Activated CD4-positive, alpha-beta T cell treated with anti-CD3 and anti-CD28 coated beads, Interleukin-10, Interleukin-2, amounts not matched to agents 100 ng/mL and 50 ng/mL, durations not matched to agents 16 hours and 8 hours (primary cell): Measurements from ENCODE around the gene TSSK6.
A peak's percentile ranks its signal among the peaks of the same experiment; 100 is the strongest.

Experiments used
- DNase-seq: peaks from one replicate; pipeline ENCODE4 v3.0.0-alpha.2; 2020

Gene TSSK6

DNA sequence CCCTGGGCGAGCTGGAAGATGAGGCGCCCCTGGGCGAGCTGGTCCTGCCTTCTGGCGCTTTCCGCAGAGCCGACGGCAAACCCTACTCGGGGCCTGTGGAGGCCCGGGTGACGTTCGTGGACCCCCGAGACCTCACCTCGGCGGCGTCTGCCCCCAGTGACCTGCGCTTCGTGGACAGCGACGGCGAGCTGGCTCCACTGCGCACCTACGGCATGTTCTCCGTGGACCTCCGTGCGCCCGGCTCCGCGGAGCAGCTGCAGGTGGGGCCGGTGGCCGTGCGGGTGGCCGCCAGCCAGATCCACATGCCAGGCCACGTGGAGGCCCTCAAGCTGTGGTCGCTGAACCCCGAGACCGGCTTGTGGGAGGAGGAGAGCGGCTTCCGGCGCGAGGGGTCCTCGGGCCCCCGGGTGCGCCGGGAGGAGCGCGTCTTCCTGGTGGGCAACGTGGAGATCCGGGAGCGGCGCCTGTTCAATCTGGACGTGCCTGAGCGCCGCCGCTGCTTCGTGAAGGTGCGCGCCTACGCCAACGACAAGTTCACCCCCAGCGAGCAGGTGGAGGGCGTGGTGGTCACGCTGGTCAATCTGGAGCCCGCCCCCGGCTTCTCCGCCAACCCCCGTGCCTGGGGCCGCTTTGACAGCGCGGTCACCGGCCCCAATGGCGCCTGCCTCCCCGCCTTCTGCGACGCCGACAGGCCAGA, 29.1 kb upstream of the TSSK6 start:
- DNase-seq = no peak

DNA sequence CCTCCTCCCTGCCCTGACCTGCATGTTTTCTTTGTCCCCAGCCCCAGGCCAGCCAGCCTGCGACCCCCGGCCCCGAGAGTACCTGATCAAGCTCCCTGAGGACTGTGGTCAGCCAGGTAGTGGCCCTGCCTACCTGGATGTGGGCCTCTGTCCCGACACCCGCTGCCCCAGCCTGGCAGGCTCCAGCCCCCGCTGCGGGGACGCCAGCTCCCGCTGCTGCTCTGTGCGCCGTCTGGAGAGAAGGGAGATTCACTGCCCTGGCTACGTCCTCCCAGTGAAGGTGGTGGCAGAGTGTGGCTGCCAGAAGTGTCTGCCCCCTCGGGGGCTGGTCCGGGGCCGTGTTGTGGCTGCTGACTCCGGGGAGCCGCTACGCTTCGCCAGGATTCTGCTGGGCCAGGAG, 28.3 kb upstream of the TSSK6 start:
- no peak for DNase-seq

DNA sequence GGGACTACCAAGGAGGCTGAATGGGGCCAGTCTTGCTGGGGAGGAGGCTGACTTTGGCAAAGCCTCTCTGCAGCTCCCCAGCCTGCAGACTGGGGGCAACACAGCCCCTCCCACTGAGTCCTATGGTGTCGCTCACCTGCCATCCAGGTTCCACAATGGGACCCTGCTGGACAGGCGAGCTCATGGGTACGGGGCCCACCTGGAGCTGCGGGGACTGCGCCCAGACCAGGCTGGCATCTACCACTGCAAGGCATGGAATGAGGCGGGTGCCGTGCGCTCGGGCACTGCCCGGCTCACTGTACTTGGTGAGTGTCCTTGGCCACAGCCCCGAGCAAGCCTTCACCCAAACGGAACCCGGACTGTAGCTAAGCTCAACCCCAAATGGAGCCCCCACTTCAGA, 27.8 kb upstream of the TSSK6 start:
- no peak for DNase-seq

DNA sequence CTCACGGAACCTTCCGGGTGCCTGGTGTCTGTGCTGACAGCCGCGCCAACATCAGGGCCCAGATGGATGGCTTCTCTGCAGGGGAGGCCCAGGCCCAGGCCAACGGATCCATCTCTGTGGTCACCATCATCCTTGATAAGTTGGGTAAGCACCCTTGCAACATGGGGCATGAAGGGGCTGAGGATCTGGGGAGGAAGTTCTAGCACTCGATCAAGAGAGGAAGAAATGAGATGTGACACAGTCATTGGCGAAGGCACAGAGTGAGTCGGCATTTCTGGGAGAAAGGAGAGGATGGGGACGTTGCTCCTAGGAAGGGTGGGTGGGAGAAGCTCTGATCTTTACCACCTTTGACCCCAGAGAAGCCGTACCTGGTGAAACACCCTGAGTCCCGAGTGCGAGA, 27.2 kb upstream of the TSSK6 start:
- no peak for DNase-seq

DNA sequence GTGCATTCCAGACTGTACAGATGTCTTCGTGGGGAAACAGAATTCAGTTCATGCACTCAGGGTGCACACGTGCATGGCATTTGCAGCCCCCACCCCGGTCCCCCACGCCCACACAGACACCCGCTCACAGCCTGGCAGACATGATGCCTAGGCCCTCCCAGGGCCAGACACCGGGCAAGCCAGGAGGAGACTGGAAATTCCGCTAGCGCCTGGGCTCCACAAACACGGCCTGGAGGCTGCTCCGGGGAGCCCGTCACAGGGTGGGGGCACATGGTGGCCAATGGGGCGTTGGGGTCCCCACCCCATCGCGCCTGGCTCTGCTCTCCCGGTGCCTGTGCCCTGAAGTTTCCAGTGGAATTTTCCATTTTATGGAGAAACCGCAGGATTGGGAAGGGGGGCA, 26.3 kb upstream of the TSSK6 start:
- no peak for DNase-seq

DNA sequence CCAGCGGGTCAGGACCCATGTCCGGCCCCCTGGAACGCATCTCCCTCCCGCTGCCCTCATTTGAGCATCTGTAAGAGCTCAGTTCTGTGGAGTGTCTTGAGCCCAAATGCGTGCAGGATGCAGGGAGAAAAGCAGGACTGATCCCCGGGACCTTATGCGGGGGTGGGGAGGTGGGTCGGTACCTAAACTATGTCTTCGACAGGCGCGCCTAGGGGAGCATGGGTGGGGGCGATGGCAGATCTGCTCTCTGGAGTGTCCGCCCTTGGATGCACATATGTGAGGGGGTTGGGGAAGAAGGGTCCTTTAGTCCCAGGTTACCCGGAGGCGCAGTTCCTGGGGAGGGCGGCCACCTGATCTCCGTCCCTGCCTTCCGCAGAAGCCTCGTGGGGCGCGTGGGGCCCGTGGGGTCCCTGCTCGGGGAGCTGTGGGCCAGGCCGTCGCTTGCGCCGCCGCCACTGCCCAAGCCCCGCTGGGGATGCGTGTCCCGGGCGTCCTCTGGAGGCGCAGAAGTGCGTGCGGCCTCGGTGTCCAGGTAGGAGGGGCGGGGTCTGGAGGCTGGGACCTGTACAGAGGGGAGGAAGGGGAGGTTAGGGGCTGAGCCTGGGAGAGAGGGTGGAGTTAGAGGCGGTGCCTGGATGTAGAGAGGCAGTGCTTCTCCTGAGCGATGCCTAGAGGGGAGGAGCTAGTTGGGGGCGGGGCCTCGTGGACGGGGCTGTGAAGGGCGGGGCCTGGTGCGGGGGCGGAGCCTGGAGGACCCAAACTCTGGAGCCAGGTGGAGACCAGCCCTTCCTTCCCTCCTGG, 25.6 kb upstream of the TSSK6 start:
- DNase-seq = peak; percentile 77

DNA sequence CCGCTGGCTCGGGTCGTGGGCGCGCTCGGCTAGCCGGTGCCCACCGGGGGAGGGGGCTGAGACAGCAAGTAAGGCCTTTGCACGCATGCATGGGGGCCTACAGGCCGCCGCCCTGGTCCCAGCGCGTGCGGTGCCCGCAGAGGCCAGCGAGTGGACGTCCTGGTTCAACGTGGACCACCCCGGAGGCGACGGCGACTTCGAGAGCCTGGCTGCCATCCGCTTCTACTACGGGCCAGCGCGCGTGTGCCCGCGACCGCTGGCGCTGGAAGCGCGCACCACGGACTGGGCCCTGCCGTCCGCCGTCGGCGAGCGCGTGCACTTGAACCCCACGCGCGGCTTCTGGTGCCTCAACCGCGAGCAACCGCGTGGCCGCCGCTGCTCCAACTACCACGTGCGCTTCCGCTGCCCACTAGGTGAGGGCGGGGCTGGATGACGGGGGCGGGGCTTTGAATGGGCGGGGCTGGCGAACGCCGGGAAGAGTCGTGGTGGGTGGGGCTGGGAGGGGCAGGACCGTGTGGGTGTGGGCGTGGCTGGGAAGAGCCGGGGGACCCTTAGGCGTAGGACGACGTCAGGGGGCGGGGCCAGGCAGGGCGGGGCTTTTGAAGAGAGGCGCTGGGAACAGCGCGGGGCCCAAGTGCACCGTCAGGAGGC, 24.8 kb upstream of the TSSK6 start:
- DNase-seq = peak; percentile 83

DNA sequence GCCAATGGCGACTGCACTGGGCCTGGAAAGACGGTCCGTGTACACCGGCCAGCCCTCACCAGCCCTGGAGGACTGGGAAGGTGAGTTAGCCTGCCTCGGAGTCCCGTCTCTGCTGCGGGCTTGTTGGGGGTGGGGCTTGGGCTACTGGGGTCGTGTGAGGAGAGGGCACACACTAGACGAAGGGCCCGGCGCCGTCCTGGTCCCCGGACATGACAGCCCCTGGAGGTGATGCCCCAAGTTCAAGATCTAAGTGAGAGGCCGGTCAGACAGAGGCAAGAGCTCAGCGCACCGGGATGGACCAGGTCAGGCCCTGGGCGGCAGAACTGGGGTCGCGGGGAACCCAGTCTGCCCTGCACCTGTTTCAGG, 24.3 kb upstream of the TSSK6 start:
- DNase-seq = no peak

DNA sequence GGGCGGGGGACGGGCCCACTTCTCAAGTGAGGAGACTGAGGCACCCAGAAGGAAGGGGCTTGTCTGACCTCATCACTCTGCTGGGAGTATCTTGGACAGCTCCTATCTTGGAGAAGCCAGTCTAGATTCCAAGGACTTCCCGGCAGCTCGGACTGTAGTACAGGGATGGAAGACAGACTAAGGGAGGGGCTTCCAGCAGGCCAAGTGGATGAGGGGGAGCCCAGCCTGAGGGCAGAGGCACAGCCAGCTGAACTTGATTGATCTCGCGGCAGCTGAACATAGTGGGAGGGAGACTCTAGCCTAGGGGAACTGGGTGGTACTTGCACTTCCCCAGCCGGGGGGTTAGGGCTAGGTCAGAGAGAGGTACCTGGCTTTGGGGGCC, 23.4 kb upstream of the TSSK6 start:
- no peak for DNase-seq

DNA sequence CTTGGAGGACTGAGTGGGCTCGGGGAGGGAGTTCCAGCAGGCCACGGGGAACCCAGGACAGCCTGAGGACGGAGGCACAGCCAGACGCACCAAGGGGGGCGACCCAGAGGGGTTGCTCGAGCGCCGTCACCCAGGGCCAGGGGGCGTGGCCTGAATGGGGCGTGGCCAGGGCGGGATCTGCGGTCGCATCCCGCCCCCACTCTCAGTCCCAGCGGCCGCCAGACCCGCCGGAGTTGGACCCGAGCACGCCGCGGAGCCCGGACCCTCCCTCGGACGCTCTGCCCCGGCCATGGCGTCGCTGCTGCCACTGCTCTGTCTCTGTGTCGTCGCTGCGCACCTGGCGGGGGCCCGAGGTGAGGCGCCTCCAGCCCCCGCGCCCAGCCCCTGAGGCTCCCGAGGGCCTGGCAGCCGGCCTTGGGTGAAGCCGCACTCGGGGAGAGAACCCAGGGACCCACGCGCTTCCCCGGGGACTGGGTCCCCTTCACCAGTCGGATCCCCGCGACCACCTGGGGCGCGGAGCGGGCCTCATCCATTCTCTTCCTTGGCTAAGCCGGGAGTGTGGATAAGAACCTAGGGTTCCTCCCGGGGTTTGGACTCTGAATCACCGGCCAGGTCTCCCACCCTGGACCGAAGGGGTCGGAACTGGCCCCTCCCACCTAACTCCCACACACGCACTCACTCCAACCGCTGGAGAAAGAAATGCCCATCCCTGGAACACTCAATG, 22.9 kb upstream of the TSSK6 start, which contains the start of gene CILP2:
CILP2 (plus strand) TSS at position 205 of the 724 bp plus-strand sequence; CDS start at position 290, 85 bp downstream.
- DNase-seq = peak; percentile 34

DNA sequence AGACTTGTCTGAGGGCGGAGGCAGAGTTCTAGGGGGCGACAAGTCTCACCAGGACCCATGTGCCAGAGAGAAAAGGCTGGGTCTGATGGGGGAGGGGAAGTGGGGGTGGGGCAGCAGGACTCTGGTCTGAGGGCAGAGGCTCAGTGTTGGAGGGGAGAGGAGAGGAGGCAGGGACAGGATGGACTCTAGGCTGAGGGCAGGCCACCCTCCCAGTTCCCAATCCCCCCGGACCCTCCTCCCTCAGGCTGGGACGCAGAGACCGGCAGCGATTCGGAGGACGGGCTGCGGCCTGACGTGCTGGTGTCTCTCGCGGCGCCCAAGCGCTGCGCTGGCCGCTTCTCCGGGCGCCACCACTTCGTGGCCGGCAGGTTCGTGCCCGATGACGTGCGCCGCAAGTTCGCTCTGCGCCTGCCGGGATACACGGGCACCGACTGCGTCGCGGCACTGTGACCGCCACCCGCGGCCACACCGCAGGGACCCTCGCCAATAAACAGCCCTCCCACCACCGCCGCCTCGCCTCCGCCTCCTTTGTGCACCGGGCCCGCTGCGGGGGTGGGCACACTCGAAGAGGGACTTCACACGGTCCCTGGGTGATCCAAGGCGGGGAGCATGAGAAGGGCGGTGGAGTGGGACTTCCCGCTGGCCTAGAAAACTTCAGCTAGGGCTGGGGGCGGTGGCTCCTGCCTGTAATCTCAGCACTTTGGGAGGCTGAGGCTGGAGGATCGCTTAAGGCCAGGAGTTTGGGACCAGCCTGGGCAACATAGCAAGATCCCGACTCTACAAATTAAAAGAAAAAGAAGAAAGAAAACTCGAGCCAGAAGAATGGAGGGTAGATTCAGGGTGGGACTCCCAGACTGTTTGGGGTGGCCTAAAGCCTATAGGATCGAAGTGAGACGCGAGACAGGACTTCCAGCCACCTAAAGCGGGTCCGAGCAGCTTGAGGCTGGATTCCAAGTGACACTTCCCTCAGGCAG, 22.0 kb upstream of the TSSK6 start:
- DNase-seq = no peak

DNA sequence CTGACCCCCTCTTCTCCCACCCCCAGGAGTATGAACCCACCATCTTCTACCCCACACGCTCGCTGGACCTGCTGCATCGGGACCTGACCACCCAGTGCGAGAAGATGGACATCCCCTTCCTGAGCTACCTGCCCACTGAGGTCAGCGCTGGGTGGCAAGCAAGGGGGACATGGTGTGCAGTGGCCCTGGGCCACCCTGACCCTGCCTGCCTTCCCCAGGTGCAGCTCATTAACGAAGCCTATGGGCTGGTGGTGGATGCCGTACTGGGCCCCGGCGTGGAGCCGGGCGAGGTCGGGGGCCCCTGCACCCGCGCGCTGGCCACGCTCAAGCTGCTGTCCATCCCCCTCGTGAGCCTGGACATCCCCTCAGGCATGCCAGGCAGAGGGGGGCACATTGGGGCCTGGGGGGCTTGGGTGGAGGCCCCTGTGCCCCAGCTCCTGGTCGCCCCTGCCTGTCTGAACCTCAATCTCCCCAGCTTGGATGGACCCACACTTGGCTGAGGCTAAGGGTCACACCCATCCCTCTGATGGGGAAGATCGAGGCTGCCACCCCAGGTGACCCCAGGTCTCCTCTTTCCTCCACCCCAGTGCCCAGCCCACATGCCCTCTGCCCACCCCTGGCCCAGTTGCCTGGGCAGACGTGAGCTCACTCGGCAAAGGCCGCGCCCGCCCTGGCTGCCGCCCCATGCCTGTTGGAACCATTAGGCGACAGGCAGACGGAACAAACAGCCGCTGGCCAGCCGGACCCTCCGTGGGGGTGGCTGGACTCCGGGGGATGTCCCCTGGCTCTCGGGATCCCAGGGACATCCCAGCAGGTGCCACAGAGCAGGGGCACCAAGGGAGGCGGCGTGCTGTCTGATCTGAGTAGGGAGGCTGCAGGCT, 20.2 kb upstream of the TSSK6 start:
- no peak for DNase-seq

DNA sequence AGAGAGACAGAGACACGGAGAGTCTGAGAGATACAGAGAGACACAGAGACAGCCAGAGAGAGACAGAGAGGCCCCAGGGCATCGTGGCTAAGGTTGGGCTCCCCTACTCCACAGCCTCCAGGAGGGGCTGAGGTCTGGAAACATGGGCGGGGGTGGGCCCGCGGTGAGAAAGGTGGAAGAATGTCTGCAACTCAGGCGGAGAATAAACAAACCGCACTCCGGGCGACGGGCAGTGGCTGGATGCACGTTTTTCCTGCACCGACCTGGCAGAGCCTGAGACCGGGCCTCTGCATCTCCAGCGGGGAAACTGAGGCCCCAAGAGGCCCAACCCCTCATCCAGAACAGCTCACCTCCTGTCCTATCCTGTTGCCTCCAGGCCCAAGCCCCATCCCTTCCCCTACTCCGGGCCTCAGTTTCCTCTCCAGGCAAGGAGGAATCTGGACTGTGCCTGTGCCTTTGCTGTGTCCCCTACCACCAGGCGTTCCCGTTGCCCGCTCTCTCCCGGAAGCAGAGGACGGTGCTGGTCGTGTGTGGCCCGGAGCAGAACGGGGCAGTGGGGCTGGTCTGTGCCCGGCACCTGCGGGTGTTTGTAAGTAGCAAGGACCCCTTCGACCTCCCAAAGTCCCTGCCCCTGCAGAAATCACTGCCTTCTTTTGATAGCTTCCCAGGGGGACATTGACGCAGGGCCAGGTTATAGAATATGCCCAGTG, 19.4 kb upstream of the TSSK6 start:
- DNase-seq = no peak

DNA sequence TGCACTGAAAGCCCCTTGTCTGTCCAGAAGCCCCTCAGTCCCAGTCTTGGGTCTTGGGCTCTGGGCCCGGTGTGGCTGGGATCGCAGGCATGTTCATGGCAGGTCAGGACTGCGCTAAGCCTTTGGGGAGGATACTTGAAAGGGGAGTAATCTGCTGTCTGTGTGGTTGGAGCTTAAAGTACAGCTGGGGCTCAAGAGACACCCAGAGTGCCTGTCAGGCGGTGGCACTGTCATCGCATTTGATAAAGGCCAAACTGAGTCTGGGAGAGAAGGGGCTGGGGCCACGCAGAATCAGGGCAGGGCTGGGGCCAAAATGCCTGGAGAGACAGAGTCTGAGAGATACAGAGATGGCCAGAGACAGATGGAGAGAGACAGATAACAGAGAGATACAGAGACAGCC, 18.5 kb upstream of the TSSK6 start:
- no peak for DNase-seq

DNA sequence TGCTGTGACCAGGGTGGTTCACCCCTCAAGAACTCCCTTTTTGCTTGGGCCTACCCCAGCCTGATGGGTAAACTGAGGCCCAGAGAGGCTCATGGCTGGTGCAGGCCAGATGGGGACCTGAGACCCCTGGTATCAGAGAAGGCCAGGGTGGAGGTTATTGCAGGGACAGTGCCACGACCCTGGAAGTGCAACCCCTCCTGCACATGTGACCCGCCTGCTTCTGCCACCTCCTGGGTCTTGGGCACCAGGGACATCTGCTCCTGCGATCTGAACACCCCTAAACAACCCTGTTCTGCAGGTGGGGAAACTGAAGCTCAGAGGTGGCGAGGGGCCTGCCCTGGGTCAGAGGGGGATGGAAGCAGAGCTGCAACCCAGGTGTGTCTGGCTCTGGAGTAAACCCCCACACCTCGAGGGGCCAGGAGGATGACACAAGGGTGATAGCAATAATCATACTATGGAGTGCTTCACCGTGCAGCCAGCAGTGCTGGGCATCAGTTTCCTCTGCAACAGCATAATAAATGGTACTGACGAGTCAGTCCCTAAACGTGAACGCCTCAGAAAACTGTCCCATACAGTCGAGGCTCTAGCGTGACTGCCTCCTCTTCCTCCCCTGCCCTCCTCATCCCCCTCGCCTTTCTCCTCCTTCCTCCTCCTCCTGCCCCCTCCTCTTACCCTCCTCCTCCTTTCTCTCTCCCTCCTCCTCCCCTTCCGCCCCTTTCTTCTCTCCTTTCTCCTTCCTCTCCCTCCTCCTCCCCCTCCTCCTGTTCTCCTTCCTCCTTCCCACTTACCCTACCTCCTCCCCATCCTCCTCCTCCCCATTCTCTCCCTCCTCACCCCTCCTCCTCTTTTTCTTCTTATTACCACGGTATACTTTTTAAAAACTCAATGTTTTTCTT, 17.7 kb upstream of the TSSK6 start:
- DNase-seq = no peak

DNA sequence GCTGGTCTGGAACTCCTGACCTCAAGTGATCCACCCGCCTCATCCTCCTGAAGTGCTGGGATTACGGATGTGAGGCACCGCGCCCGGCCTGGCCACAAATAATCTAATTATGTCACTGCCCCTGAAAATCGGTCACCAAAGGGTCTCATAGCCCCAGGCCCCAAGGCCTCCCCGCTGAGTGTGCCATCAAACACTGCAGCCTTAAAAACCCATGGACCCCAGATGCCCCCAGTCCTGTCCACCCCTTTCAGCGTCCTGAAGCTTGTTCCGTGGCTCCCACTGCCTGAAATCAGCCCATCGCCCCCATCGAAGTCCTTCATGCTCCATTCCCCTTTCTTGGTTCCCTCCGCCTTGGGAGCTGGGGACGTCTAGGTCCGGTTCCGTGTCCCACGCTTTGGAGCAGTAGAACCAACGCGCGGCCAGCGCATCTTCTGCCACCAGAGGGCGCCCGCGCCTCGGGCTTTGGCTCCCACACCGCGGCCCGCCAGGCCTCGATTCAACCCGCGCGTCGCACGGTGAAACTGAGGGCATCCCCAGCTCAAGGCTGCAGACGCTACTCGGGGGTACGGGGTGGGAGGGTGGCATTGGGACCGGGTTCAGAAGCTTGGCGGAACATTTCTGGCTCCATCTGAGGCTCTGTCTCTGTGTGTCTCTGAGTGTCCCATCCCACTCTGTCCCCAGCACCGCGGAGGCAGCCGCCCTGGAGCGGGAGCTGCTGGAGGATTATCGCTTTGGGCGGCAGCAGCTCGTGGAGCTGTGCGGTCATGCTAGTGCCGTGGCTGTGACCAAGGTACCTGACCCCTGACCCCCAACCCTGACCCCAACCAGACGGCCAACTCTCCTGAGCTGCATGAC, 16.8 kb upstream of the TSSK6 start:
- DNase-seq = peak; percentile 87

DNA sequence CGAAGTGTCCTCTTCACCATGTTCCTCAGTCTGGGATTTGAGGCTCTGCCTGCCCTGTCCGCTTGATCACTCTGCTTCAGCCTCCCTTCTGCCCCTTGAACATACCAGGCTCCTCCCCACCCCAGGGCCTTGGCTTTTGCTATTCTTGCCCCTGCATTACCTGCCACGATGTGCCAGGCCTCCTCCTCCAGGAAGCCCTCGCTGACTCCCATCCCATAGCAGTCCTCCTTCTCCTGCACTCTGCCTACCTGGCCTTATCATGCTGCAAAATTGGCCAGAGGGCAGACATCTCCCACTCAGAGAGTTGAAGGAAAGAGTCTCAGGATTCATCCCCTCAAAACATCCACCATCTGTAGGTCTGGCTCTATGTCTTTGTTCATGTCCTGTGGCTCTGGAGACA, 15.5 kb upstream of the TSSK6 start:
- DNase-seq = no peak

DNA sequence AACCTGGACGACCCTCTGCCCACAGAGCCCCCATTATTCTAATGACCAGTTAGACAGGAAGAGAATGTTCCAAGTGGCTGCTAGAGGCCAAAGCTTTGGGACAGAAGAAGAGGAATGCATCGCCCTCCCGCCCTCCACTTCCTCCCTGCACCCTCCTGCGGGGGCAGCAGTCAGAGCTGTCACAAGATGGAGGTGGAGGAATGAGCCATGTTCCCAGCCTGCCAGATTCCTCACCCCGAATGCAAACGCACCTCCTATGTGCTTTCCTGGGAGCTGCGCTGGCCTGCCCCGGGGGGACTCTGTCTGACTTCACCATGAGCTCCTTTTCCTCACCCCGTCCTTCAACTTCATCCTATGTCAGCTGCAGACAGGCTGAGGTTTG, 15.1 kb upstream of the TSSK6 start:
- no peak for DNase-seq
